Glomerular visceral epithelial cell (primary cell): Measurements from ENCODE around the gene IGFBP1.
A peak's percentile ranks its signal among the peaks of the same experiment; 100 is the strongest.

ENCODE experiments used
- DNase-seq: peaks from one replicate; pipeline ENCODE4 v3.0.0-alpha.2; 2016; ENCODE audit errors: extremely low spot score

The IGFBP1 gene

GRCh38 chr7:45881280-45881758 is 7.0 kb upstream of the IGFBP1 start:
- no peak for DNase-seq

GRCh38 chr7:45881759-45882464 is 6.4 kb upstream of the IGFBP1 start:
- no peak for DNase-seq

- no peak for DNase-seq
Observed at GRCh38 chr7:45882465-45882810, 5.8 kb upstream of the IGFBP1 start.

GRCh38 chr7:45884136-45884535 is 4.2 kb upstream of the IGFBP1 start:
- DNase-seq: no peak

- no peak for DNase-seq
Observed at GRCh38 chr7:45885264-45885882, 2.9 kb upstream of the IGFBP1 start.

GRCh38 chr7:45886931-45887667 is 1.2 kb upstream of the IGFBP1 start:
- DNase-seq: no peak

GRCh38 chr7:45888993-45889366 is 692 bp downstream of the IGFBP1 start:
- DNase-seq: no peak

- no peak for DNase-seq
Observed at GRCh38 chr7:45889367-45890067, 1.2 kb downstream of the IGFBP1 start.

- DNase-seq: no peak
Observed at GRCh38 chr7:45890125-45890901, 2.0 kb downstream of the IGFBP1 start.

GRCh38 chr7:45890902-45891461 is 2.7 kb downstream of the IGFBP1 start:
- DNase-seq: peak; percentile 46

- no peak for DNase-seq
Observed at GRCh38 chr7:45891462-45892402, 3.4 kb downstream of the IGFBP1 start.

GRCh38 chr7:45892407-45893035 is 4.2 kb downstream of the IGFBP1 start:
- DNase-seq: no peak

GRCh38 chr7:45893374-45893995 is 5.2 kb downstream of the IGFBP1 start:
- no peak for DNase-seq

GRCh38 chr7:45893996-45894664 is 5.8 kb downstream of the IGFBP1 start:
- no peak for DNase-seq

GRCh38 chr7:45894665-45895062 is 6.4 kb downstream of the IGFBP1 start:
- no peak for DNase-seq

- peak; percentile 66 for DNase-seq
Observed at GRCh38 chr7:45897042-45897690, 8.9 kb downstream of the IGFBP1 start.

GRCh38 chr7:45898222-45898621 is 9.9 kb downstream of the IGFBP1 start:
- no peak for DNase-seq

GRCh38 chr7:45901566-45901965 is 13.3 kb downstream of the IGFBP1 start:
- DNase-seq: no peak
